MCF 10A (cell line): ENCODE results near the gene CLDN10. TPM values are rescaled to one million over a fixed set of nuclear protein-coding genes. Genes with fewer than 3 reads are reported as not detected.

Source experiments
- BruUV-seq: library from RNA; stranded (reverse); fragments of 400-500 nt; replicated peaks from 2 replicates; lab custom pipeline; 2021; lab: Mats Ljungman, UMichigan
- CTCF ChIA-PET: fragments of 300-600 bp; sonication (Branson Sonifier 250); formaldehyde crosslinking; extraction: SDS; loops from one replicate; lab custom pipeline; 2021; ENCODE audit warnings: antibody characterized with exemption, inconsistent platforms; lab: Yijun Ruan, JAX
- POLR2A ChIA-PET: fragments of 300-600, 350-650 bp; sonication (Branson Sonifier 250); formaldehyde crosslinking; extraction: SDS; loops from one replicate; lab custom pipeline; 2020; ENCODE audit warnings: antibody characterized with exemption, inconsistent platforms; lab: Yijun Ruan, JAX
- DNase-seq: peaks from one replicate; pipeline ENCODE4 v3.0.0-alpha.2; 2018; ENCODE audit not compliant: unreplicated experiment
- H3K27ac Mint-ChIP-seq: one replicate; pipeline ENCODE4 v1.8.0; 2022; ENCODE audit warnings: mild to moderate bottlenecking, low read depth, mixed read lengths; ENCODE audit not compliant: unreplicated experiment
- H3K27me3 Mint-ChIP-seq: one replicate; pipeline ENCODE4 v1.8.0; 2022; ENCODE audit warnings: mixed read lengths; ENCODE audit not compliant: insufficient read depth, unreplicated experiment
- H3K36me3 Mint-ChIP-seq: one replicate; pipeline ENCODE4 v1.8.0; 2022; ENCODE audit warnings: mild to moderate bottlenecking, moderate library complexity, mixed read lengths; ENCODE audit not compliant: insufficient read depth, unreplicated experiment
- H3K4me1 Mint-ChIP-seq: one replicate; pipeline ENCODE4 v1.8.0; 2022; ENCODE audit warnings: mixed read lengths; ENCODE audit not compliant: insufficient read depth, unreplicated experiment
- H3K4me3 Mint-ChIP-seq: one replicate; pipeline ENCODE4 v1.8.0; 2022; ENCODE audit warnings: mild to moderate bottlenecking, moderate library complexity, mixed read lengths; ENCODE audit not compliant: unreplicated experiment
- H3K9me3 Mint-ChIP-seq: one replicate; pipeline ENCODE4 v1.8.0; 2022; ENCODE audit warnings: mixed read lengths; ENCODE audit not compliant: unreplicated experiment
- intact Hi-C: fragments of 100-400 bp; cut with micrococcal nuclease; formaldehyde crosslinking; loops from 2 replicates; pipeline ENCODE4 v1.14.1; 2022
- total RNA-seq: library from RNA; stranded (reverse); gene quantifications from 2 replicates; pipeline ENCODE4 v1.2.3, GENCODE V29; 2022
- TF ChIP-seq, protein P1 (sequence below): fragments of 200-600 bp; IDR thresholded peaks from one replicate; pipeline ENCODE4 v1.8.0; 2022; ENCODE audit warnings: antibody characterized with exemption, mild to moderate bottlenecking; ENCODE audit not compliant: unreplicated experiment

Gene CLDN10
- total RNA-seq, 1 experiment from 2014 or later, result not detected

- peaks cover 30% of the 10 kb centered on the region for H3K4me1 Mint-ChIP-seq
- no peak overlapping the region for H3K4me3 Mint-ChIP-seq
- intact Hi-C loops, result loop anchor here (1.0 to 5.0 kb wide), 8 partner anchors 28 to 349 kb away; partner anchors contain the start of gene ABCC4
- H3K27ac Mint-ChIP-seq, result no peak overlapping the region
- H3K36me3 Mint-ChIP-seq, result no peaks in the 10 kb centered on the region
- H3K27me3 Mint-ChIP-seq, result no peaks in the 10 kb centered on the region
- peak; percentile 68 for DNase-seq
- BruUV-seq, result no TSS peak
- TF ChIP-seq, protein P1, sequence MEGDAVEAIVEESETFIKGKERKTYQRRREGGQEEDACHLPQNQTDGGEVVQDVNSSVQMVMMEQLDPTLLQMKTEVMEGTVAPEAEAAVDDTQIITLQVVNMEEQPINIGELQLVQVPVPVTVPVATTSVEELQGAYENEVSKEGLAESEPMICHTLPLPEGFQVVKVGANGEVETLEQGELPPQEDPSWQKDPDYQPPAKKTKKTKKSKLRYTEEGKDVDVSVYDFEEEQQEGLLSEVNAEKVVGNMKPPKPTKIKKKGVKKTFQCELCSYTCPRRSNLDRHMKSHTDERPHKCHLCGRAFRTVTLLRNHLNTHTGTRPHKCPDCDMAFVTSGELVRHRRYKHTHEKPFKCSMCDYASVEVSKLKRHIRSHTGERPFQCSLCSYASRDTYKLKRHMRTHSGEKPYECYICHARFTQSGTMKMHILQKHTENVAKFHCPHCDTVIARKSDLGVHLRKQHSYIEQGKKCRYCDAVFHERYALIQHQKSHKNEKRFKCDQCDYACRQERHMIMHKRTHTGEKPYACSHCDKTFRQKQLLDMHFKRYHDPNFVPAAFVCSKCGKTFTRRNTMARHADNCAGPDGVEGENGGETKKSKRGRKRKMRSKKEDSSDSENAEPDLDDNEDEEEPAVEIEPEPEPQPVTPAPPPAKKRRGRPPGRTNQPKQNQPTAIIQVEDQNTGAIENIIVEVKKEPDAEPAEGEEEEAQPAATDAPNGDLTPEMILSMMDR, result peak; percentile 42
- POLR2A ChIA-PET, result interaction anchor here (0.6 to 2.5 kb wide), 14 partner anchors 8 to 290 kb away, joined by 3 to 10 read pairs (median 3); partner anchors contain the start of genes DNAJC3 and DZIP1
- H3K9me3 Mint-ChIP-seq, result no peaks in the 10 kb centered on the region
- CTCF ChIA-PET, result interaction anchor here (0.5 to 4.3 kb wide), 71 partner anchors 9 to 539 kb away, joined by 3 to 56 read pairs (median 5); partner anchors contain the start of gene DZIP1
Measured at GRCh38 chr13:95536632-95537241, 15.8 kb upstream of the CLDN10 start.

DNA sequence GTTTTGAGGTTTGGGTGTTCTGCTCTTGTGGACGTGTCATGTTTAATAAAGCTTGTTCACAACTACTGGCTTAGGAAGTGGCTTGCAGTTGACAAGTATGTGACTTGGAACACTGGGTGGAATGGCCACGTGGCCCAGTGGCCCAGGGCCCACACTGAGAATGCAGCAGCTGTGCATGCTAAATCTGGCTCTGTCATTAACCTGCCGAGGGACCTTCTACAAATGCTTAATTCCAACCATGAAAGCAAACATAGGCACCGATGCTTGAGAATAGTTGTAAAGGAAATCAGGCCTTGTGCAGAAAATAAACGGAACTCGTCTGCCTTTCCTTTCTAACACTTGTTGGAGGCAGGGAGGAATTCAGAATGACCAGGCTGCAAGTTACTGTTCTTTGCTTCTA, 11.6 kb upstream of the CLDN10 start:
- TF ChIP-seq, protein P1, result no peak
- ChIA-PET POLR2A (interaction anchor here (1.0 kb wide), 2 partner anchors 9 to 13 kb away, joined by 3 read pairs; no protein-coding TSS in a partner anchor), CTCF (interaction anchor here (0.9 to 1.9 kb wide), 9 partner anchors 9 to 295 kb away, joined by 3 to 12 read pairs (median 5); no protein-coding TSS in a partner anchor)
- BruUV-seq, result no TSS peak
- H3K27ac Mint-ChIP-seq, result no peak overlapping the region
- H3K4me1 Mint-ChIP-seq, result peaks cover 15% of the 10 kb centered on the region
- no peaks in the 10 kb centered on the region for H3K36me3 Mint-ChIP-seq
- intact Hi-C loops, result no loop called here
- DNase-seq, result no peak
- H3K9me3 Mint-ChIP-seq, result no peaks in the 10 kb centered on the region
- no peak overlapping the region for H3K4me3 Mint-ChIP-seq
- no peaks in the 10 kb centered on the region for H3K27me3 Mint-ChIP-seq

DNA sequence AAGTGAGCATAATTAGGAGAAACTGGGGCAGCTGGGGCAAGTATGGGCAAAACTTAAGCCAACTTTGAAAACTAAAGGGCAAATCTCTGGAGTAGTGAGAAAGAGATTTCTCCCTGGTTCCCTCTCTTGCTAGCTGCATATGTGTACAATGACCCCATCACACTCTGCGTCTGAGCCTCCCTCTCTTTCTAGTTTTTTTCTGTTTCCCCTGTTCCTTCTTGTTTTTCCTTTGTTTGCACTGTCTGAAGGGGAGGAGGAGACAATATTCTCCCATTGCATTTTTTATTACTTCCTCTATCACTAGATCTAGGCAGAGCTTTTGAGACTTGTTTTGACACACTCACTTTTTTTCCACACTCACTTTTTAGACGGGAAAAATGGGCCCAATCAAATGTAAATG, 11.2 kb upstream of the CLDN10 start:
- BruUV-seq, result no TSS peak
- Mint-ChIP-seq H3K9me3 (no peaks in the 10 kb centered on the region), H3K4me1 (peaks cover 13% of the 10 kb centered on the region), H3K27me3 (peaks cover 1% of the 10 kb centered on the region), H3K4me3 (no peak overlapping the region), H3K27ac (no peak overlapping the region), H3K36me3 (no peaks in the 10 kb centered on the region)
- POLR2A ChIA-PET, result interaction anchor here (1.0 kb wide), 2 partner anchors 8 to 13 kb away, joined by 3 read pairs; no protein-coding TSS in a partner anchor
- CTCF ChIA-PET, result interaction anchor here (0.6 to 1.9 kb wide), 10 partner anchors 9 to 295 kb away, joined by 3 to 12 read pairs (median 4); no protein-coding TSS in a partner anchor
- intact Hi-C loops, result no loop called here
- TF ChIP-seq, protein P1, result no peak
- no peak for DNase-seq

DNA sequence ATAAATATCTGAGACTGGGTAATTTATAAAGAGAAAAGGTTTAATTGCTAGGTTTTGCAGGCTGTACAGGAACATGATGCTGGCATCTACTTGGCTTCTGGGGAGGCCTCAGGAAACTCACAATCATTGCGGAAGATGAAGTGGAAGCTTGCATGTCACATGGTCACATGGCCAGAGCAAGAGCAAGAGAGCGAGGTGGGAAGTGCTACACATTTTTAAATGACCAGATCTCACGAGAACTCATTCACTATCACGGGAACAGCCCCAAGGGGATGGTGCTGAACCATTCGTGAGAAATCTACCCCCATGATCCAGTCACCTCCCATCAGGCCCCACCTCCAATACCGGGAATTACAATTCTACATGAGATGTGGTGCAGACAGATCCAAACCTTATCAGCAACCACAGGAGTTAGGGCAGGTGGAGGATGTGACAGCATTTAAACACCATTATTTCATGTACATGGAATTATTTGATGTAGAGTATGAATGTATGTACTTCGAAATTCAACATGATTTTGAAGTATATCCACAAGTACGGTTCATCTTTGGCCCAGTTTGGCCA, 10.5 kb upstream of the CLDN10 start:
- H3K4me1 Mint-ChIP-seq, result peaks cover 6% of the 10 kb centered on the region
- H3K27ac Mint-ChIP-seq, result no peak overlapping the region
- no peak overlapping the region for H3K4me3 Mint-ChIP-seq
- no peak for DNase-seq
- intact Hi-C loops, result no loop called here
- TF ChIP-seq, protein P1, result no peak
- no peaks in the 10 kb centered on the region for H3K9me3 Mint-ChIP-seq
- no TSS peak for BruUV-seq
- ChIA-PET POLR2A (interaction anchor here (1.0 kb wide), 1 partner anchor 12 kb away, joined by 3 read pairs; no protein-coding TSS in a partner anchor), CTCF (interaction anchor here (0.6 to 1.3 kb wide), 10 partner anchors 8 to 294 kb away, joined by 3 to 6 read pairs (median 3); no protein-coding TSS in a partner anchor)
- no peaks in the 10 kb centered on the region for H3K36me3 Mint-ChIP-seq
- peaks cover 8% of the 10 kb centered on the region for H3K27me3 Mint-ChIP-seq
